Stimulated activated CD4-positive, alpha-beta T cell treated with anti-CD3 and anti-CD28 coated beads, Interleukin-1b, Interleukin-23, amount 100 ng/mL, for 4 hours (primary cell): Measurements from ENCODE around the gene SECTM1.

Experiments used
- DNase-seq, 2 donors: peaks; one replicate each; pipeline ENCODE4 v3.0.0-alpha.2; 2020; ENCODE audit warnings: low read depth in 2 of 2

Gene SECTM1

DNA sequence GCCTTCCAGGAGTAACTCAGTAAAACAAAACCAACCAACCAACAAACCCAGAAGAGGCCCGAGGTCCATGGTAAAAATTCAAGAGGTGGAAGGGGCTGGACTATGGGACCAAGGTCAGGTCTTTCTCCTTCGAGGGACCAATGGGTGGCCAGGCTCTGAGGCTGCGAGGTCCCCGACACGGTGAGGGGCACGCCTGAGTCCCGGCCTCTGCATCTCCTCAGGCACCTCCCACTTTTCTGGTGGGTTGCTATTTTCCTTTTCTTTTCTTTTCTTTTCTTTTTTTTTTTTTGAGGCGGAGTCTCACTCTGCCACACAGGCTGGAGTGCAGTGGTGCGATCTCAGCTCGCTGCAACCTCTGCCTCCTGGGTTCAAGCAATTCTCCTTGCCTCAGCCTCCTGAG lies 34.1 kb downstream of the SECTM1 start:
- no peak for DNase-seq

DNA sequence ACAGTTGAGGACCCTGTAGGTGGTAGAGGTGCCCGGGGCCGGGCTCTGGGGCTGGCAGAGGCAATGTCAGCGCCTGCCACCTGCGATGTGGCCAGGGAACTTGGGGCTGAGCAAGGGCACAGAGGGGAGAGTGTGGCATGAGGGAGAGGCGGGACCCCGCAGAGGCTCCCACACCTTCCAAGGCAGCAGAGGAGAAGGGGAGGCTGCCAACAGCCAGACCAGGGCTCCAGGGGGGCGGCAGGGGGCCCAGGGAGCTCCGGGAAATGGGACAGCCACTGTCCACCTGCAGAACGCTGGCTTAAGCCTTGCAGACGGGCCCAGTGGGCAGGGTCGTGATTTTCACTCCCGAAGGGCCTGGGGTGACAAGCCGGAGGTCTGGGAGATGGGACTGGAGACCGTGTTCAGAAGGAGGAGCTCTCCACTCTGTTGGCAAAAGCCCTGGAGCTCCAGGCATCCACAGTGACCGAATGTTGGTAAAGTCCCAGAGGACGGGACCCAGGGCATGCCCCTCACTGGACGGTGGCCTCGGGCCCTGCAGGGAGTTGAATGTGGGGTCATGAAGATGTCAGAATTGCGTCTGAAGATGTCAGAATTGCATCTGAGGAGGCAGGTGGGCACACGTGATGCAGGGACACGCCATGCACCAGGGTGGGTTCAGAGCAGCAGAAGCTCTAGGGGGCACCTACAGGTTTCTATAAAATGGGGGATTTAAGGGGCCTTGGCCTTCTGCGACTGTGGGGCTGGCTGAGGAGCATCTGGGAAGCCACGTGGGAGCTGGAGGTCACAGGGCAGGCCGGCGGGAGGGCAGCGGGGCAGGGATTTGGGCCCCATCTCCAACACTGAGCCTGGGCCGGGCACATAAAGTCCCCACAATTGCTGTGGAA lies 34.8 kb downstream of the SECTM1 start:
- no peak for DNase-seq

DNA sequence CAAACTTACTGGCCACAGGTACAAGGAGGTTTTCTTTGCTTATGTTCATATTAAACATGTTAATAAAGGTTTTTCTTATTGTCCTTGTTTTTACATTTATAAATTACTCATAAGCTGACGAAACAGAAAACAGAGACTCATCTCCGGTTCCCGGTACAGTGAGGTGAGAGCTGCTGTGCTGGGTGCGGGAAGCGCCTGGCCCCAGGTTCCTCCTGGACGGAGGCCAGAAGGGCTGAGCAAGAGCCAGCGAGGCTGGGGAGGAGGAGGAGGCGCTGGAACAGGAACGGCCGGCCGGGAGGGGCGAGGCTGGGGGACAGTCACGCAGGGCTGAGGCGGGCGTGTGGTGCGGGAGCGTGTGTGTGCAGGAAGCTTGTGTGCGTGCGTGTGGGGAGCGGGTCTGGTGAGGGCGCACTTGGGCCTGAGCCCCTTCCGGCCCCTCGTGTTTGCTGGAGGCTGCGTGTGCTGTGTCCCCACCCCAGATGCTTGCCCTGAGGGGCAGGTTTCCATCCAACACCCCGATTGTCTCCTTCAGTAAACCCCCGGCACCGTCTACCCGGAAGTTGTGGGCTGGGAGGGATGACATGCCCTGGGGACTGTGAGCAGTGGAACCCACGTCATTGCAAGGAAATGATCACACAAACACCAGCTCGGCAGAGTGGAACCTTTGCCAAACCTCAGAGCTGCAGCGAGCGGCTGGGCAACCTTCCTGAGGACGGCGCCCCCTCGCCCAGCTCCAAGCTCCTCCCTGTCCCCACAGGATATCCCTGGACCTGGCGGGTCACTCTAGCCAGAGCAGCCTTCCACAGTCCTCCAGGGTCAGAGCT lies 35.6 kb downstream of the SECTM1 start:
- peak; percentile 73 to 88 for DNase-seq

DNA sequence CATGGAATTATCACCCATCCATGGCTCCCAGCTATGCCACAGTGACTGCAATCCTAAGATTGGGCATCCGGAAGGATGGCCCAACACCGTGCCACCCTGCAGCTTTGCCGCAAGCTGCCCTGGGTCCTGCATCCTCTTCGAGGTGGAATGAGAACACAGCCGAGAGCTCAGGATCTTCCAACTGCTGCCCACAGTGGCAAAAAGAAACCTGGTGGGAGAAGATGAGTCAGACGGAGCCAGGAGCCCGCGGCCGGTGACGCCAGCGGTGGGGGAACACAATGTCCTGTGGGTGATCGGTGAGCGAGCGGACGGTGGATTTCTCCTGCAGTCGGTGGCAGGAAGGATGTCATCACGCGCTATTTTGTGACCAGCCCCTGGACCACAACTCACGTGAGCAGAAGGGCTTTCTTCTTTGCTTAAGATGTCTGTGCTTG lies 36.3 kb downstream of the SECTM1 start:
- peak; percentile 64 to 69 for DNase-seq

DNA sequence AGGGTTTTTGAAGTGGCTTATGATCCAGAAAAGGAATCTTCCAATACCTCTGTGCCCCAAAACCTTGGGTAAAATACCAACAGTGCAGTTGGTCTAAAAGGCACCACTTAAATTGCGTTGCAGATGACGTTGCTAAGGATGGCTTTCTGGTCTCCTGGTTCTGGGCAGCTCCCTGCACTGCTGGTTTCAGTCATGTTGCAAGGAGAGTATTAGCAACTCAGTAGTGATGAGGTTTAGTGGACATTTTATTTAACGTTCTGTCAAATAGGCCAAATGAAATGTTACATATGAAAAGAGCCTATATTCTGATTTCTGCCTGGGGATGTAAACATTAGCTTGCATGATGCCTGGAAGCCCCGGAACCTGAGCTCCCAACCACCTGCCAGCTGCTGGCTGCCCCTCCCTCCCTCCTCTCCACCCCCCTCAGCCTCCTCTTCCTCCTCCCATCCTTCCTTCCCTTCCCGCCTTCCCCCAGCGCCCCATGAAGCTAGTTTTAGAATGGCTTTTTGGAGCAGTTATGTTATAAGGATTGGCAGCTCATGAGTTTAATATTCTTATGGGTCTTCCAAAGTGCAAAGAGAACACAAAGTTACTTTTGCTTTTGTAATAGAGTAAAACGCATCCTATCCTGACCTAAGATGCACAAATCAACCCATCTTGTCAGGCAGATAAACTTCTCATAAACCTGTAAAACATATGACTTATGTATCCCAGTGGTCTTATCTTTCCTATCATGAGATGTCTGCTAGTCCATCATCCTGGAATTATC lies 36.9 kb downstream of the SECTM1 start:
- DNase-seq = no peak

DNA sequence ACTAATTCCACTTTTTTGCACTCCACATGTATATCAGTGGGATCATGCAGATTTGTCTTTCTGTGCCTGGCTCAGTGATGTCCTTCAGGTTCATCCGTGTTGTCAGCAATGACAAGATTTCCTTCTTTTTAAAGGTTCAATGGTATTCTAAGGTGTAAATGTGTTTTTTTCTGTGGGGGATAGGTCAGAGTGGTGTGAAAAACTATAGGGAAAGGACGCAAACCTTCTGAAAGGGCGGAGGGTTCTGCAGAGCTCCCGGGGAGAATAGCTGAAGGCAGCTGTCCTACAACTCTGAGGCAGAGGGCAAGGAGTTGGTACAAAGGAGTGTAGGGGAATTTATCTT lies 38.1 kb downstream of the SECTM1 start:
- DNase-seq = no peak

DNA sequence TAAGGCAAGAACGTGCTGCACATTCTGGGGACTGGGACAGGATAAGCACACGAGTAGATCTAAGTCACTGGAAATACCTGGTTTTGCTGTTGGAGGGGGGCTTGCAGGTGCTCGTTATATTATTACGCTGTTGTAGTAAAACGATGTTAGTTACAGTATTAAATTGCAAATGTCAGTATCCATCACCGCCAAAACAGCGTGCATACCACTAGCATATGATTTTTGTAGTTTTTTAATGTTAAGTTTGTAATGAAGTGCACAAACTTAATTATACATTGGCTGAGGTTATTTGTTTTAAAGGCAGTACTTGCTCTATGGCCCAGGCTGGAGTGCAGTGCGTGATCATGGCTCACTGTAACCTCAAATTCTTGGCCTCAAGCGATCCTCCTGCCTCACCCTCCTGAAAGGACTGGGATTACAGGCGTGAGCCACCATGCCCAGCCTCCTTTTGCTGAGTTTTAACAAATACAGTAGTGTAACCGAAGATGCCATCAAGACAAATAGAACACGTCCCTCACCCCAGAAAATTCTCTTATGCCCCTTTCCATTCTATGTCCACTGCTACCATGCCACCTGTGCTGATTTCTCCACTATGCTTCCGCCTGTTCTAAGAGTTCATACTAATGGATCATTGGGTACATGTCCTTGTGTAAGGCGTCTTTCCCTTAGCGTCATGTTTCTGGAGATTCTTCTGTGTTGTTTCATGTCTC lies 39.3 kb downstream of the SECTM1 start:
- DNase-seq = no peak

DNA sequence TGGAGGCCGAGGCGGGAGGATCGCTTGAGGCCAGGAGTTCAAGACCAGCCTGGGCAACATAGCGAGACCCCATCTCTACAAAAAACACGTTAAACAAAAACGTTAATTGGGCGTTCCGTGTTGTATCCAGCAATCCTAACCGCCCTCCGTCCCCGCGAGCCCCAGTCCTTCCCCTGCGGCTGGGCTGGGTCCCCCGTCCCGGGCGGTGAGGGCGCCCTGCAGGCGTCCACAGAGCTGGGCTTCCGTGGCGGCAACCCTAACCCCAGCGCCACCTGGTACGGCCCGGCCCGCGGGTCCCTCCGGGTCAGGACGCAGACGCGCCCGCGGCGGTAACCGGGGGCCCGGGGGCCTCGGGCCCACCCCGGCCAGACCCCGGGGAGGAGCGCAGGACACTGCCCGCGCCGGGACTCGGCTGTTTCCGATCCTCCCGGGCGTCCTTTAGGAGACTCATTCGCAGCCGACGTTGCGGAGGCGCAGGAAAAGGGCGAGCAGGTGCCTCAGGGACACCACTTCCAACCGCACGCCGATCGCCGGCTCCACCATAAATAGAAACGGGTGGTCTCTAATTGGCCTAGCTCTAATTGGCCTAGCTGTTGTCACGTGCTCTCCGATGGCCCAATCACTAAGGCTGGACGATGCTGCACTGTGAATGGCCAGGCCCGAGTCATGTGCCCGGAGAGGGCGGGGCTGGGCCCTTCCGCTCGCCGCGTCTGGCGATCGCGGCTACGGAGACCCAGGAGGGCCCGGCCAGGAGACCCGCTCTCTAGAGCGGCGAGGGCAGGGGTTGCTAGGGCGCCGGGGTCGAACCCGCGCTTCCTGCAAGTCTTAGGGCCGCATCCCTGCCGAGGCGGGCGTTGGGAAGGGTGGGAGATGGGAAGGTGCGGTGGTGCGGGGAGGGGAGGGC lies 41.1 kb downstream of the SECTM1 start:
- DNase-seq = peak; percentile 83 to 84

DNA sequence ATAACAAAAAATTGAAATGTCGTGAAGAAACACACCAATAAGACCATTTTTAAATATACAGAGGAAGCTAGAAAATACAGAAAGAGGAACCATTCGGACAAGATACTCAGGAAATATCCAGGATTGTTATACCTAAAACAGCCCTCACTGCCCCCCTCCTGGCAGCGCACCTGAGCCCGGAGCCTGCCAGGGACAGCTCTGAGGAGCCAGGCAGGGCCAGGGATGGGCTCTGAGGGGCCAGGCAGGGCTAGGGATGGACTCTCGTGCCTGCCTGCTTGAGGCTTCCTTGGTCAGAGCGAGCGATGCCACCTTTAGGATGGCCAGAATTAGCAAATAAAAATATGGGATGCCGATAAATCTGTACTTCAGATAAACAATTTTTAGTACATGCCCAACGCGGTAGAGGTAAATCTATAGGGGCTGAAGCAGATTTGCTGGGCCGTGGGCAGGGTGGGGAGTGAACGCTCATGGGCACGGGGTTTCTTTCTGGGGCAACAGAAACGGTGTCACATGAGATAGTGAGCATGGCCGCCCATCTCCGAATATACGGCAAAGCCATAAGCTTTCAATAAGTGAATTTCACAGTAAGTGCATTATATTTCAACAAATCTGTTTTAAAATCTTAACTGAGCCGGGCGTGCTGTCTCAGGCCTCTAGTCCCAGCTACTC lies 41.9 kb downstream of the SECTM1 start:
- no peak for DNase-seq

DNA sequence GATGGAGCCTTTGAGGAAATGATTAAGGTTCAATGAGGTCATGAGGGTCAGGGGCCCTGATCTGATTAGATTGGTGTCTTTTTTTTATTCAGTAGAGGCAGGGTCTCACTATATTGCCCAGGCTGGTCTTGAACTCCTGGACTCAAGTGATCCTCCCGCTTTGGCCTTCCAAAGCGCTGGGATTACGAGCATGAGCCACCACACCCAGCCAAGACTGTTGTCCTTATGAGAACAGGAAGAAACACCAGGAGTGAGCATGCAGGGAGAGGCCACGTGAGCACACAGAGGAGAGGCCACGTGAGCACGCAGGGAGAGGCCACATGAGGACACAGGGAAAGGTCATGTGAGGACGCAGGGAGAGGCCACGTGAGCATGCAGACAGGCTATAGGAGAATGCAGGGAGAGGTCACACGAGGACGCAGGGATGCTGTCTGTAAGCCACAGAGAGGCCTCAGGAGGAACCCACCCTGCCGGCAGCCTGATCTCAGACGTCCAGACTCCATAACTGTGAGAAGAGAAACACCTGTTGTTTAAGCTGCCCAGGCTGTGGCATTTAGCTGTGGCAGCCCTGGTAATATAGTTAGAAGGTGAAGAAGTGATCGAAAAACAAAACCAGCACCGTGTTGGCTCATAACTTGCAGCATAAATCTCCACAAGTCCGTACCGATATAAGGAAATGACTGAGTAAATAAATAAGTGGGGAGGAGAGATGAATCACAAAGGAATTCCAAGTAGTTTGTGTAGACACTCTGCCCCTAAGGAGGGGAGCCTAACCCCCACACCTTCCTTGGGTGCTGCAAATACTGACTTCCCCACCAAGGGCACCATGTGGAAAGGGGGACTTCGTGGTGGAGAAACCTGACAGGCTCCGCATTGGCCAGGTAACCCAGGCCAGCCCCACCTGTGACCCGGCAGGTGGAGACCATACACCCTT lies 45.4 kb downstream of the SECTM1 start:
- no peak for DNase-seq

DNA sequence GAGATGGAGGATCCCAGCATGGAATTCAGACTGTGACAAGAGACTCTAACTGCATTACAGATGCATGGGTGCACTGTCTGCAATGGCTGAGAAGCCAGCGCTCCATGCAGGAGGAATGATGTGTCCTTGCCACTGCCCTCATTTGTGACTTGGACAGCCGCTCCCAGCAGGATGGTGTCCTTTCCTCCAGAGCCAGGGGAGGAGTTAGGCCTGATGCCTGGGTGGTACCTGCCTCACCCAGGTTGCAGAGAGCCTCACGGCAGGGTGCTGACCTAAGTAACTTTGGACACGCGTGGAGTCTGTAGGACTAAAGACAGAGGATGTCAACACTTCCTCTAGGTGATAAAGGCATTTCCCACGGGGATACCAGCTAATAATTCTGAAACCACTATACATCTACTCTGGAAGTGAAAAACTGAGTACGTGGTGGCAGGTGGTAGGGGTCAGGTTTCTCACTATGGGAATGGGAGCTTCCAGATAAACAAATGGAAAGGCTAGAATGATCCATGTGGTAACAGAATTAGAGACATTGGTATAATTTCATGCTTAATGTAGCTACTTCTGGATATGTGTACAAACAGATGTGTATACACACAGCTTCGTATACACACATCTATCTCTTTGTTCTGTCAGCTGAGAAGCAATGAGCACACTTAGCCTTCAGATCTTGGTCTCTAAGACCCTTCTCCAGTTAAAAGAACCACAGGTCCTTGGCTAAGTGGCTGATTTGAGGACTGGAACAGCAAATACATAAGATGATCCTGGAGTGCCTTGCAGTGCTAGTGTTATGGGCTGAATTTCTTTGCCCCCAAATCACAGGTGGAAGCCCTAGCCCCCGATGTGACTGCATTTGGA lies 46.3 kb downstream of the SECTM1 start:
- no peak for DNase-seq

DNA sequence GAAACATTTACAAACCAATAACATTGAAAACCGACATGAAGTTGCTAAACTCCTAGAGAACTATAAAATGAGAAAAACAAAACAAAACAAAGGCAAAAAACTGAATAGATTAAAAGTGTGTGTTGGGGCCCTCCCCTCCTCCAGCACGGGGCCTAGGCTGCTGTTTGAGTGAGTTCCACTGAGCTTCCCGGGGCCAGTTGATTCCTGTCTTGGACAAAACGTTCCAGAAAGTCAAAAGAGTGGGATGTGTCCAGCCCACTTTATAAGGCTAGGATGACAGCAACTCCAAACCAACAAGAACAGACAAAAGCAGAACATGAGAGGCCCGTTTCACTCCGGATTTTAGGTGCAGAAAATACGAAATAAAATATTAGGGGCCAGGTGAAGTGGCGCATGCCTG lies 48.4 kb downstream of the SECTM1 start:
- no peak for DNase-seq

DNA sequence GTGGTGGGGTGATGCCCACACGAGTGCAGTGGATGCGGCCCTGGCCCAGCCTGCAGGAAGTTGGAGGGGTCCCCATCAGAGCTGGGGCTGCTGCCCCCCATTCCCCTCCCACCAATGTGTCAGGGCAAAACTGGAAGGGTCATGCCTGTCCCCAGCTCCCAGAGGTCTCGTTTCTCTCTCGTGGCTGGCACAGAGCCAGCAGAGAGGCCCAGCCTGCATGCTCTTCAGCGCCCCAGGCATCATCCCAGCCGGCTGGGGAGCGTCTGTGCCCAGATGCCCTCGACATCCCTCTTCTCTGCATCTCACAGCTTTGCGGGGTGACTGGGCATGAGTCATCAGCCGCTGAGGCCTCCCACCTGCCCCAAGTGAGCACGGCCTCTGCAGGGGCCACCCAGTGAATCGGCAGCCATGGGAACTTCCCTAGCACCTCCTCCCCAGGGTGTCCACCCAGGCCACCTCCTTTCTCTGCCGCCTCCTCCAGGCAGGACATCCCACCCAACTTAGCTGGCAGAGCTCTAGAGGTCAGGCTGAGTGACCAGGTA lies 50.3 kb downstream of the SECTM1 start:
- DNase-seq = no peak

DNA sequence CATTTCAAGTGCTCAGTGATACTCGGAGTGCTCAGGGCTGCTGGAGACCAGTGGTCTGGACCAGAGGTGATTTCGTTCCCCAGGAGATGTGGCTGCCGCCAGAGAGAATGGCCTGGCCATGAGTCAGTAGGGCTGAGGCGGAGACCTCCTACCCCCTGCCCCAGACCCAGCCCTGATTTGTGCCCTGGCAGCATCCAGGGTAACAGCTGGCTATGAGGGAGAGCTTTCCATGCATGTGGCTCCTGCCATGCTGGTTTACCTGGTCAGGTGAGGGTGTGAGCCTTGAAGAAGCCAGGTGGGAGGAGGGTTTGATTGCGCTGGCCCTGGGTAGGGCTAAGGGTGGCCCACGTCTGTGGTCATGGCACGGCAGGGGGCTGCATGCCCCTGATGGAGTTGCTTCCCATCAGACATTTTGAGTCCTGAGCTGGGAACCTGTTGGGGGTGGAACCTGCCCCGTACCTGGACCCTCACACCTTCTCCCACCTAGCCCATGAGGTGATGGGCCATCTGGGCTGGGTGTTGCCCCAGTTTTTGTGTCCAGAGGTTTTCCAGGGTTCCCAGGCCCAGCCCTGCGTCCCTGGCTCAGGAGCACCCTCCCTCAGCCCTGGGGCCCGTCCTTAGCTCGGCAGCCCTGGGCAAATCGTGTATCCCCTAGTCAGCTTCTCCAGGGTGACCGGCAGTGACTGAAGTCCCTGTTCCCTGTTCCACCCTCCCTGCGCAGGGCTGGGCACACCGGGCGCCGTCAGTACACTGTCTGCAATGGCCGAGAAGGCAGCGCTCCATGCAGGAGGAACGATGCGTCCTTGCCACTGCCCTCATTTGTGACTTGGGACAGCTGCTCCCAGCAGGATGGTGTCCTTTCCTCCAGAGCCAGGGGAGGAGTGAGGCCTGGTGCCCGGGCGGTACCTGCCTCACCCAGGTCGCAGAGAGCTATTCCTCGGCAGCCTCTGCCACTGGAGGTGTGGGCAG lies 51.0 kb downstream of the SECTM1 start:
- DNase-seq = no peak

DNA sequence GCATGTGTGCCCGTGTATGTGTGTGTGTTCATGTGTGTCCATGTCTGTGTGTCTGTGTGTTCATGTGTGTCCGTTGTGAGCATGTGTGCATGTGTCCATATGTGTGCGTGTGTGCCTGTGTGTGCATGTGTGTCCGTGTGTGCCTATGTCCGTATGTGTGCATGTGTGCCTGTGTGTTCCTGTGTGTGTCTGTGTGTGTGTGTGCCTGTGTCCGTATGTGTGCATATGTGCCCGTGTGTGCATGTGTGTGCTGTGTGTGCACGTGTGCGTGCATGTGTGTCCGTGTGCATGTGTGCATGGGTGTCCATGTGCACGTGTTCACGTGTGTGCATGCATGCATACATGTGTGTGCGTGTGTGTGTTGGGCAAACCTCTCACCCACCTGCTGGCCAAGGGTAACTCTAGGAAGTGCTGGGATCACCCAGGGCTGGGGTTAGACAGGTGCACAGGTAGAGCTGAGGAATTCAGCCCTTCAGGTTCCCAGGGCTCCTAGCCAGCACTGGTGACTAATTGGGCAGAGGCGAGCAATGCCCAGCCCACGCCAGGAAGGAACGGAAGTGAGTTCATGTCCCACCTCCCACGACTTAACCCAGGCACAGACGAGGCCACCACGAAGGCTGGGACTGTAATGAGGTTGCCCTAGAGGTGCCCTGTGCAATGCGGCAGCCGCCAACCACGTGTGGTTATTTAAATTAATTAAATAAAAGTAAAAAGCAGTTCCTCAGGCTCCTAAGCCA lies 51.9 kb downstream of the SECTM1 start:
- DNase-seq = peak; percentile 37 to 47

DNA sequence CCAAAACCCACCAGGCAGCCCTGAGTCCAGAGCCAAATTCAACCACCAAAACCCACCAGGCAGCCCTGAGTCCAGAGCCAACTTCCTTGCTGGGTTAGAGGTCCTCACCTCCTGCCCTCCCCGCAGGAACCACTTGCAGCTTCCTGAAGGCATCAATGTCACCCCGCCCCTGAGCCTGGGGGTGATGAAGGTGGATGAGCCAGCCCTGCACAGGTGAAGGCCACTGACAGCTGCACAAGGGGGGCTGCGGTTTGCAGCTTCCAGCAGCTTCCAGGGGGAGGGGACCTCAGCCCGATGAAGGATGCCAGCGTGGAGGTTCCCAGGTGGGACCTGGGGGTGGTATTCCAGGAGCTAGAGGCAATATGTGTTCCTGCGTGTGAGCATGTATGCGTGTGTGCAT lies 52.5 kb downstream of the SECTM1 start:
- DNase-seq = no peak
